ENCODE results near the gene RASL12. TPM values are rescaled to one million over a fixed set of nuclear protein-coding genes. Genes with fewer than 3 reads are reported as not detected.
A peak's percentile ranks its signal among the peaks of the same experiment; 100 is the strongest.
"Not testable (repeated sequence)": the region's sequence is repeated elsewhere in the genome, so short reads cannot be mapped to it uniquely, and the experiment has no call there.

Gene RASL12
- polyA plus RNA-seq, 2 of the 4 experiments (the other 2 are of a cell fraction) = 0.08 to 0.34 TPM

DNA sequence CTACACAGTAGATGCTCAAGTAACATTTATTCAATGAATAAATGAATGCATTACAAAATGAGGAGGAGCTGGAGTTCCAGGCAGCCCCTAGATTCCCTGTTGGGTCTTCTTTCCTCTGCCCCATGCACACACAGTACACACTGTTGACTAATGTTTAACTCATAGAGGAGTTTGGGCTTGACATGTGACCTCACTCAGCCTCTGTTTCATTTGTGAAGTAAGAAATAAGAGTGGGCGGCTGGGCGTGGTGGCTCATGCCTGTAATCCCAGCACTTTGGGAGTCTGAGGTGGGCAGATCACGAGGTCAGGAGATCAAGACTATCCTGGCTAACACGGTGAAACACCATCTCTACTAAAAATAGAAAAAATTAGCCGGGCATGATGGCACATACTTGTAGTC, 23.6 kb downstream of the RASL12 start:
- H3K9me3 ChIP-seq; FAIRE-seq; POLR2A ChIA-PET; TF ChIP-seq FOSL2 (IDR thresholded peaks at IDR 0.05): not testable (repeated sequence)
- H3K4me2 ChIP-seq = peak overlapping the region; percentile 83
- H3K27ac ChIP-seq = peak overlapping the region; percentile 78 to 82
- peak overlapping the region; percentile 20; the same call in 1 of the 3 replicates for H3K4me3 ChIP-seq
- ATAC-seq (peak; percentile 60 to 82; a peak in 5 of 6 replicates), DNase-seq (ENCODE audit: low read depth in 1 of 2, low spot score in 1 of 2) (peak in 1 of 2 experiments; percentile 75)
- peaks cover 39% of the 10 kb centered on the region for H3K4me1 ChIP-seq
- TF ChIP-seq, protein P1, sequence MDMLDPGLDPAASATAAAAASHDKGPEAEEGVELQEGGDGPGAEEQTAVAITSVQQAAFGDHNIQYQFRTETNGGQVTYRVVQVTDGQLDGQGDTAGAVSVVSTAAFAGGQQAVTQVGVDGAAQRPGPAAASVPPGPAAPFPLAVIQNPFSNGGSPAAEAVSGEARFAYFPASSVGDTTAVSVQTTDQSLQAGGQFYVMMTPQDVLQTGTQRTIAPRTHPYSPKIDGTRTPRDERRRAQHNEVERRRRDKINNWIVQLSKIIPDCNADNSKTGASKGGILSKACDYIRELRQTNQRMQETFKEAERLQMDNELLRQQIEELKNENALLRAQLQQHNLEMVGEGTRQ (IDR thresholded peaks at IDR 0.05) = peak; percentile 58
- TF ChIP-seq, protein P2, sequence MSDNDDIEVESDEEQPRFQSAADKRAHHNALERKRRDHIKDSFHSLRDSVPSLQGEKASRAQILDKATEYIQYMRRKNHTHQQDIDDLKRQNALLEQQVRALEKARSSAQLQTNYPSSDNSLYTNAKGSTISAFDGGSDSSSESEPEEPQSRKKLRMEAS (IDR thresholded peaks at IDR 0.05) = peak; percentile 38; the same call in 1 of the 2 replicates
- TF ChIP-seq FOSL2 (CRISPR knock-in tag; IDR thresholded peaks at IDR 0.05) = peak; percentile 39; the same call in 1 of the 2 replicates
- WGBS (ENCODE audit: missing lambda C conversion rate) = 19% methylated on average over 5 of the region's 5 CpGs
- CTCF ChIA-PET = interaction anchor here (2.4 to 33.7 kb wide), 5 partner anchors 9 to 253 kb away, joined by 8 to 1280 read pairs (median 76); partner anchors contain the start of genes KBTBD13 and RASL12

DNA sequence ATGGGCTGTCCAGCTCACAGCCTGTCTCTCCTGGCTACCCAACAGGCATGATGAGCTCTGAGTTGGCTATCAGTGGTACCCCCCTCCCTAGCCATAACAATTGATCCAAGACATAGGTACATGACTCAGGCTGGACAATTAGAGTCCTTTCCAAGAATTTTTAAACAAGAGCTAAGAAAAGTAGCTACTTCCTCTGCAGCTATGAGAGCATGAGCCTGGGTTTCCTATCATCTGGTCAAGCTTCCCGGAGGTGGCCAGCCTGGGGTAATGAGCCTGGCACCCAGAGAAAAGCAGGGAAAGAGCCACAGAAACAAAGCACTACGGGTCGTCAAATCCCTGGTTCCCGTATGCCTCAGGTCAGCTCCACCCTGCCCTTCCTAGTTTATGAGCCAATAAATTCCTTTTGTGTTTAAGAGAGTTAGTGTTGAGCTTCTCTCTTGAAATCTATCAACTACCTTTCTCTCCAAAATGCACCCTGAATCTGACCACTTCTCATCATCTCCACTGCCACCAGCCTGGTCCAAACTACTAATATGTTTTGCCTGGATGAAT, 24.9 kb downstream of the RASL12 start:
- DNase-seq (ENCODE audit: low read depth in 1 of 2, low spot score in 1 of 2) (no peak), FAIRE-seq (no peak), ATAC-seq (no peak)
- Histone ChIP-seq H3K4me2 (peak overlapping the region; percentile 19; the same call in 2 of the 3 replicates), H3K4me3 (no peak overlapping the region), H3K9me3 (no peaks in the 10 kb centered on the region), H3K27ac (peak overlapping the region; percentile 78 to 82), H3K4me1 (peaks cover 39% of the 10 kb centered on the region)
- CTCF ChIA-PET = interaction anchor here (0.8 to 33.7 kb wide), 6 partner anchors 10 to 255 kb away, joined by 5 to 1280 read pairs (median 43); partner anchors contain the start of genes KBTBD13 and RASL12
- POLR2A ChIA-PET = no interaction called here
- TF ChIP-seq BHLHE40 (IDR thresholded peaks at IDR 0.05; ENCODE audit: low read depth, low read length) (no peak), SMC3 (IDR thresholded peaks at IDR 0.05) (no peak), CEBPB (IDR thresholded peaks at IDR 0.05) (no peak), PHF8 (IDR thresholded peaks at IDR 0.05; ENCODE audit: borderline replicate concordance, low read depth) (no peak), KDM1A (IDR thresholded peaks at IDR 0.05; ENCODE audit: low read depth) (no peak), RAD21 (conservative IDR thresholded peaks at IDR 0.05 in 1 of 2, IDR thresholded peaks at IDR 0.05 in 1 of 2) (no peak), POLR2A (IDR thresholded peaks at IDR 0.05; ENCODE audit: low read length) (no peak), EP300 (IDR thresholded peaks at IDR 0.05) (no peak)
- TF ChIP-seq, protein P3, sequence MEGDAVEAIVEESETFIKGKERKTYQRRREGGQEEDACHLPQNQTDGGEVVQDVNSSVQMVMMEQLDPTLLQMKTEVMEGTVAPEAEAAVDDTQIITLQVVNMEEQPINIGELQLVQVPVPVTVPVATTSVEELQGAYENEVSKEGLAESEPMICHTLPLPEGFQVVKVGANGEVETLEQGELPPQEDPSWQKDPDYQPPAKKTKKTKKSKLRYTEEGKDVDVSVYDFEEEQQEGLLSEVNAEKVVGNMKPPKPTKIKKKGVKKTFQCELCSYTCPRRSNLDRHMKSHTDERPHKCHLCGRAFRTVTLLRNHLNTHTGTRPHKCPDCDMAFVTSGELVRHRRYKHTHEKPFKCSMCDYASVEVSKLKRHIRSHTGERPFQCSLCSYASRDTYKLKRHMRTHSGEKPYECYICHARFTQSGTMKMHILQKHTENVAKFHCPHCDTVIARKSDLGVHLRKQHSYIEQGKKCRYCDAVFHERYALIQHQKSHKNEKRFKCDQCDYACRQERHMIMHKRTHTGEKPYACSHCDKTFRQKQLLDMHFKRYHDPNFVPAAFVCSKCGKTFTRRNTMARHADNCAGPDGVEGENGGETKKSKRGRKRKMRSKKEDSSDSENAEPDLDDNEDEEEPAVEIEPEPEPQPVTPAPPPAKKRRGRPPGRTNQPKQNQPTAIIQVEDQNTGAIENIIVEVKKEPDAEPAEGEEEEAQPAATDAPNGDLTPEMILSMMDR (IDR thresholded peaks at IDR 0.05) = no peak
- TF ChIP-seq, protein P4, sequence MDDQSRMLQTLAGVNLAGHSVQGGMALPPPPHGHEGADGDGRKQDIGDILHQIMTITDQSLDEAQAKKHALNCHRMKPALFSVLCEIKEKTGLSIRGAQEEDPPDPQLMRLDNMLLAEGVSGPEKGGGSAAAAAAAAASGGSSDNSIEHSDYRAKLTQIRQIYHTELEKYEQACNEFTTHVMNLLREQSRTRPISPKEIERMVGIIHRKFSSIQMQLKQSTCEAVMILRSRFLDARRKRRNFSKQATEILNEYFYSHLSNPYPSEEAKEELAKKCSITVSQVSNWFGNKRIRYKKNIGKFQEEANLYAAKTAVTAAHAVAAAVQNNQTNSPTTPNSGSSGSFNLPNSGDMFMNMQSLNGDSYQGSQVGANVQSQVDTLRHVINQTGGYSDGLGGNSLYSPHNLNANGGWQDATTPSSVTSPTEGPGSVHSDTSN (IDR thresholded peaks at IDR 0.05) = no peak
- WGBS (ENCODE audit: missing lambda C conversion rate) = 82% methylated on average over 4 of the region's 4 CpGs

DNA sequence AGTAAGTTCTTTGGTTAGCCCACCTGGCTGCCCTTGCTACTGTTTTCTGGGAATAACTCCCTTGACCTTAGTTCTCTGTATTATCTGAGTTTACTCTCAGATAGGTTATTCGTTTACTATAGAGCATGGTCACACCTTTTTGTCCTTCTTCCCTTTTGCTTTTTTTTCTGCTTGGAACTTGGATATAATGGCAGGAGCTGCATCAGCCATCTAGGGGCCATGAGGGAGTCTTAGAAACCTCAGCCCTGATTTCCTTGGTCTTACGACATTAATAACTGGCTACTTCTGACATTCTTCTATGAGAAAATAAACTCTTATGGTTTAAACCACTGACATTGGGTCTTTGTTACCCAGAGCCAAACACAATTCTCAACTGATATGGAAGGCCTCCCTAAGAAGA, 26.0 kb downstream of the RASL12 start:
- ATAC-seq = no peak
- H3K27ac ChIP-seq = peak overlapping the region in 1 of 2 experiments; percentile 82; a peak in 1 of 6 replicates
- H3K4me2 ChIP-seq = no peak overlapping the region
- H3K4me3 ChIP-seq = no peak overlapping the region
- no peak for DNase-seq (ENCODE audit: low read depth in 1 of 2, low spot score in 1 of 2)
- peaks cover 41% of the 10 kb centered on the region for H3K4me1 ChIP-seq
- WGBS (ENCODE audit: missing lambda C conversion rate) = 92% methylated on average over 2 of the region's 2 CpGs
- POLR2A ChIA-PET = no interaction called here
- CTCF ChIA-PET = interaction anchor here (8.2 to 33.7 kb wide), 3 partner anchors 9 to 32 kb away, joined by 76 to 1280 read pairs (median 82); partner anchors contain the start of genes KBTBD13 and RASL12
- TF ChIP-seq NR3C1 (IDR thresholded peaks at IDR 0.05) (no peak), ZFP36 (IDR thresholded peaks at IDR 0.05; ENCODE audit: borderline replicate concordance, partially characterized antibody) (no peak), KDM5A (IDR thresholded peaks at IDR 0.05) (no peak), EP300 (IDR thresholded peaks at IDR 0.05) (no peak), HOXB13 (CRISPR knock-in tag; IDR thresholded peaks at IDR 0.05; ENCODE audit: low read depth) (no peak), FOSB (CRISPR knock-in tag; IDR thresholded peaks at IDR 0.05) (no peak), RCOR1 (IDR thresholded peaks at IDR 0.05; ENCODE audit: low read depth, low read length) (no peak), PHF8 (IDR thresholded peaks at IDR 0.05; ENCODE audit: borderline replicate concordance, low read depth) (no peak), POLR2A (IDR thresholded peaks at IDR 0.05; ENCODE audit: low read length) (no peak)
- TF ChIP-seq, protein P5, sequence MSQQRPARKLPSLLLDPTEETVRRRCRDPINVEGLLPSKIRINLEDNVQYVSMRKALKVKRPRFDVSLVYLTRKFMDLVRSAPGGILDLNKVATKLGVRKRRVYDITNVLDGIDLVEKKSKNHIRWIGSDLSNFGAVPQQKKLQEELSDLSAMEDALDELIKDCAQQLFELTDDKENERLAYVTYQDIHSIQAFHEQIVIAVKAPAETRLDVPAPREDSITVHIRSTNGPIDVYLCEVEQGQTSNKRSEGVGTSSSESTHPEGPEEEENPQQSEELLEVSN (IDR thresholded peaks at IDR 0.05; ENCODE audit: borderline replicate concordance, low read depth) = no peak
- no peak for FAIRE-seq
- H3K9me3 ChIP-seq = no peaks in the 10 kb centered on the region
